ENCODE measurements around the gene SGO1. TPM values are rescaled to one million over a fixed set of nuclear protein-coding genes. Genes with fewer than 3 reads are reported as not detected.

Gene SGO1
- total RNA-seq, 6 donors from 2014 or later, result 0.49 to 0.91 (median 0.59) TPM; not detected in 2

DNA sequence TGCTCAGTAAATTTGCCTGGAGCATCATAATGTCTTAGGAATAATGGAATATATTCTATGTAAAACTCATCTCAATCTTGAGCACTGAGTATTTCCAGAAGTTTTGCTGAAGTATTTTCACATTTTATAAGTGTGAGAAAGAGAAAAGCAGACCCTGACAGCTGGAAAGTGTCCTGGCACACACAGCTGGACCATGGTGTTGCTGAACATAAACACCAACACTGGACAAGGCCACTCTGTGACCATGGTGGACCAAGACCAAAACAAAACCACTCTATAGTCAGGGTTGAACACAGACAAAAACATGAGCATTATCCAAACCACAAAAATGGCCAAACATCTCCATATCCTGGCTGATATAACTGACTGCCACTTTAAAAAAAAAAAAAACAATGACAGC lies 15.1 kb upstream of the SGO1 start:
- TF ChIP-seq POLR2A (IDR thresholded peaks at IDR 0.05), result no peak
- TF ChIP-seq POLR2AphosphoS5 (IDR thresholded peaks at IDR 0.05), result no peak
- no peak for TF ChIP-seq EP300 (IDR thresholded peaks at IDR 0.05)
- TF ChIP-seq CTCF (IDR thresholded peaks at IDR 0.05), result no peak
- DNase-seq (no peak), ATAC-seq (ENCODE audit: low FRiP score in 2 of 2) (no peak)
- Histone ChIP-seq H3K9me3 (no peaks in the 10 kb centered on the region), H3K27me3 (no peaks in the 10 kb centered on the region), H3K36me3 (no peaks in the 10 kb centered on the region), H3K4me3 (no peak overlapping the region), H3K4me1 (no peaks in the 10 kb centered on the region), H3K27ac (no peak overlapping the region)

- Histone ChIP-seq H3K4me3 (no peak overlapping the region), H3K27me3 (no peaks in the 10 kb centered on the region), H3K4me1 (no peaks in the 10 kb centered on the region), H3K36me3 (no peaks in the 10 kb centered on the region), H3K9me3 (no peaks in the 10 kb centered on the region), H3K27ac (no peak overlapping the region)
- no peak for DNase-seq
- 89 to 93% methylated on average over 3 of the region's 3 CpGs for WGBS, 2 donors
- no peak for ATAC-seq (ENCODE audit: low FRiP score in 2 of 2)
- TF ChIP-seq POLR2AphosphoS5 (IDR thresholded peaks at IDR 0.05) (no peak), EP300 (IDR thresholded peaks at IDR 0.05) (no peak), CTCF (IDR thresholded peaks at IDR 0.05) (no peak), POLR2A (IDR thresholded peaks at IDR 0.05) (no peak)
Measured at GRCh38 chr3:20197775-20198174, 11.8 kb upstream of the SGO1 start.

- TF ChIP-seq EP300 (IDR thresholded peaks at IDR 0.05) (no peak), POLR2AphosphoS5 (IDR thresholded peaks at IDR 0.05) (no peak), POLR2A (IDR thresholded peaks at IDR 0.05) (no peak), CTCF (IDR thresholded peaks at IDR 0.05) (no peak)
- Histone ChIP-seq H3K36me3 (no peaks in the 10 kb centered on the region), H3K4me3 (no peak overlapping the region), H3K4me1 (no peaks in the 10 kb centered on the region), H3K27me3 (no peaks in the 10 kb centered on the region), H3K27ac (no peak overlapping the region), H3K9me3 (no peaks in the 10 kb centered on the region)
- ATAC-seq (ENCODE audit: low FRiP score in 2 of 2) (no peak), DNase-seq (no peak)
- 95% methylated on average over 7 of the region's 7 CpGs for WGBS, 2 donors
Measured at GRCh38 chr3:20194793-20195460, 8.9 kb upstream of the SGO1 start.

- peaks cover 5 to 11% (median 9%) of the 10 kb centered on the region in 4 donors for H3K4me1 ChIP-seq
- no peaks in the 10 kb centered on the region for H3K36me3 ChIP-seq
- no peak for DNase-seq
- TF ChIP-seq CTCF (IDR thresholded peaks at IDR 0.05) (no peak), POLR2A (IDR thresholded peaks at IDR 0.05) (no peak), POLR2AphosphoS5 (IDR thresholded peaks at IDR 0.05) (no peak), EP300 (IDR thresholded peaks at IDR 0.05) (no peak)
- H3K9me3 ChIP-seq, result no peaks in the 10 kb centered on the region
- no peak overlapping the region for H3K27ac ChIP-seq
- ATAC-seq (ENCODE audit: low FRiP score in 2 of 2), result no peak
- H3K4me3 ChIP-seq, result no peak overlapping the region
- 62 to 75% methylated on average over 5 of the region's 5 CpGs for WGBS, 2 donors
- H3K27me3 ChIP-seq, result no peaks in the 10 kb centered on the region
Measured at GRCh38 chr3:20190991-20191390, 5.0 kb upstream of the SGO1 start.

DNA sequence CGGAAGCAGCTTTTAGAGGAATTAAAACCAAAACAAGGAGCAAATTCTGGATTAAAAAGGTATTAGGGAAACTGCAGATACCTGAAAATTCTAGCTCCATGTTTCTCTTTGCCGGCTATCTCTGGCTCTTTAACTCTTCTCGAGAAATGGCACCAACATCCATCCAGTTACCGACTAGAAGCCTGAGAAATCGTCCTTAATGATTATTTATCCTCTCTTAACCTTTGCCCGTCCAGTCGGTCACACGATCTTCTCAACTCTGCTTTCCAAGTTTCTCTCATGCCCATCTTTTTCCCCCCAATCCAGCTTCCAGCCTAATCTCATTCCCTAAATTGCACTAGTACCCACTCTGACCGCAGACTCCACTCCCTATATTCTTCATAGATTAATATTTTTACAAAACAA lies 596 bp upstream of the SGO1 start:
- Histone ChIP-seq H3K27ac (peak overlapping the region; percentile 90 to 94 (median 92)), H3K4me1 (peaks cover 11 to 21% (median 15%) of the 10 kb centered on the region in 4 donors), H3K9me3 (no peaks in the 10 kb centered on the region), H3K27me3 (no peaks in the 10 kb centered on the region), H3K36me3 (no peaks in the 10 kb centered on the region), H3K4me3 (peak overlapping the region; percentile 23 to 85 (median 80))
- no peak for TF ChIP-seq CTCF (IDR thresholded peaks at IDR 0.05)
- TF ChIP-seq POLR2A (IDR thresholded peaks at IDR 0.05), result no peak
- TF ChIP-seq POLR2AphosphoS5 (IDR thresholded peaks at IDR 0.05), result no peak
- no peak for TF ChIP-seq EP300 (IDR thresholded peaks at IDR 0.05)
- DNase-seq (no peak), ATAC-seq (ENCODE audit: low FRiP score in 2 of 2) (peak in 1 of 2 donors; percentile 44)
- WGBS, 2 donors, result 1 to 3% methylated on average over 9 of the region's 9 CpGs
